ENCODE measurements around the gene TAB2.

DNA sequence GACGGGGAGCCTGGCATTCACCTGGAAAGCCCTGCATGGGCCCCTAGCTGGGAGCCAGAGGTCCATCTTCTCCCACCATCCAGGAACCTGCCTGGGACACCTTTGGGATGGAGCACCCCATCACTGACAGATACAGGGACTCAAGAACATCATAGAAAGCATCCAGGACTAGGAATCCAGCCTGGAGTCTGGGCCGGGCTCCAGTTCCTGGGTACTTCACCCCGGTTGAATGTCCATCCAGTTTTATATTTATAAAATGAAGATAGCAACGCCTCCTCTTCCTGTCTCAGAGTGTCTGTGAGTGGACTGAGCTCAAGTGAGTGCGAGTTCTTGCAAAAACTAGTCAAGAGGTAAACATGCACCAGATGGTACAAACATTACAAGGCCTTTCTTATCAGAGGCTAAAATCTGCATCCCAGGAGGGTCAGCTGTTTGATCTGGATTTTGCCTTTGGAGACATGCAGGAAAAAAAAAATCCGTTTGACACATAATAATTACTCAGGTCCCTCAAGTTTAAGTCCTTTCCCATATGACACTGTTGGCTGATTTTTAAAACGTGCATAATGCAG, 139.9 kb downstream of the TAB2 start:
- TF ChIP-seq OSR1 (CRISPR knock-in tag; IDR thresholded peaks at IDR 0.05) (no peak), CREB5 (CRISPR knock-in tag; IDR thresholded peaks at IDR 0.05; ENCODE audit: low read depth) (no peak)

All from SK-N-SH treated with all-trans-retinoic acid at 6 μM for 48 hours (cell line).